A673 (cell line): Measurements from ENCODE around the gene CDH12.

Experiments used
- CTCF ChIP-seq: fragments of 300-800, 200-600 bp; sonication (generic); conservative IDR thresholded peaks from 2 replicates; pipeline ENCODE4 v1.5.1; 2017; ENCODE audit warnings: low read depth, mild to moderate bottlenecking, antibody characterized with exemption, low read length, moderate library complexity, mixed read lengths
- EZH2 ChIP-seq: fragments of 200-600 bp; sonication (generic); IDR thresholded peaks from 2 replicates; pipeline ENCODE4 v1.6.1; 2017; ENCODE audit warnings: borderline replicate concordance, low read depth, mild to moderate bottlenecking, mixed read lengths, antibody characterized with exemption, low read length; ENCODE audit not compliant: poor library complexity, severe bottlenecking

- no peak for TF ChIP-seq CTCF
- no peak for TF ChIP-seq EZH2
Observed at GRCh38 chr5:21701317-21701716, 1151.8 kb downstream of the CDH12 start.
